Stimulated activated CD4-positive, alpha-beta T cell treated with anti-CD3 and anti-CD28 coated beads, Interleukin-4, amount 100 ng/mL, for 1 hour (primary cell): ENCODE data around the gene CDK9.

ENCODE experiments used
- DNase-seq: peaks from one replicate; pipeline ENCODE4 v3.0.0-alpha.2; 2020

The CDK9 gene

GRCh38 chr9:127762111-127762676 is 23.6 kb upstream of the CDK9 start:
- no peak for DNase-seq

- peak; percentile 41 for DNase-seq
Observed at GRCh38 chr9:127763918-127764384, 21.9 kb upstream of the CDK9 start.

GRCh38 chr9:127765418-127765817 is 20.4 kb upstream of the CDK9 start:
- no peak for DNase-seq

- no peak for DNase-seq
Observed at GRCh38 chr9:127767410-127767809, 18.4 kb upstream of the CDK9 start.

- DNase-seq: no peak
Observed at GRCh38 chr9:127767909-127768331, 17.9 kb upstream of the CDK9 start.

- DNase-seq: no peak
Observed at GRCh38 chr9:127768698-127769097, 17.1 kb upstream of the CDK9 start.

GRCh38 chr9:127769101-127769500 is 16.7 kb upstream of the CDK9 start:
- no peak for DNase-seq

GRCh38 chr9:127769929-127770582 is 15.8 kb upstream of the CDK9 start:
- no peak for DNase-seq

GRCh38 chr9:127770583-127770904 is 15.3 kb upstream of the CDK9 start:
- no peak for DNase-seq

GRCh38 chr9:127770905-127771569 is 14.8 kb upstream of the CDK9 start:
- peak; percentile 95 for DNase-seq

GRCh38 chr9:127771570-127772189 is 14.2 kb upstream of the CDK9 start:
- no peak for DNase-seq

- DNase-seq: no peak
Observed at GRCh38 chr9:127772603-127773002, 13.2 kb upstream of the CDK9 start.

- DNase-seq: no peak
Observed at GRCh38 chr9:127773272-127773671, 12.6 kb upstream of the CDK9 start.

GRCh38 chr9:127773981-127774380 is 11.9 kb upstream of the CDK9 start:
- DNase-seq: no peak

GRCh38 chr9:127776195-127776923 is 9.5 kb upstream of the CDK9 start:
- DNase-seq: peak; percentile 70

GRCh38 chr9:127776924-127777289 is 8.9 kb upstream of the CDK9 start:
- no peak for DNase-seq

- DNase-seq: no peak
Observed at GRCh38 chr9:127777368-127777980, 8.4 kb upstream of the CDK9 start.

GRCh38 chr9:127778280-127779135 is 7.3 kb upstream of the CDK9 start, which contains the start of gene SH2D3C:
Gene SH2D3C, minus strand, starts transcription at chr9:127778666. Its CDS starts 39 bp downstream, at chr9:127778627.
- DNase-seq: peak; percentile 60

- DNase-seq: peak; percentile 43
Observed at GRCh38 chr9:127779136-127779981, 6.5 kb upstream of the CDK9 start.

- no peak for DNase-seq
Observed at GRCh38 chr9:127780126-127780885, 5.5 kb upstream of the CDK9 start.
